ENCODE measurements around the gene LGR6. TPM values are rescaled to one million over a fixed set of nuclear protein-coding genes. Genes with fewer than 3 reads are reported as not detected.

LGR6 gene
- total RNA-seq, 1 donor from 2014 or later = 4.1 TPM

DNA sequence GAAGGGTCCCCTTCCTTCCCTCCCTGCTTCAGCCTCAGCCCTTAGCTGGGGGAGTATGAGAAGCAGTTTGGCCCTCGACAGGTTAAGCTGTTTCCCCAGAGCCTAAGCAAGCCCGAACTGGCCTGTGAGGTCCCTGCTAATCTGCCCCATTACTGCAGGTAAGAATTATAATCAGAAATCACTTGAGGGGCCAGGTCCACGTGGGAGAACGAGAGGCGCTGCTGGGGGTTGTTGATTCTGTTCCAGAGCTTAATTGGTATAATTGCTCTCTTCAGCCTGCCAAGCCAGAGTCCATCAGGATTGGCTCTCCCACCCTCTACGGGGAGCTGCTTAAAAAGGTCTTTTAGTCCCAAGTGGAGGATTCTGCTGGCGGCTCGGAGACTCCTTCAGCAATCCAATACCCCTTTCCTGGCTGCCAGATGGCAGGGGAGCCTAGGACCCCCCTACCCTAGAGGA, 77.3 kb downstream of the LGR6 start:
- ATAC-seq = no peak
- intact Hi-C loops (cut with DNase I) = no loop called here

DNA sequence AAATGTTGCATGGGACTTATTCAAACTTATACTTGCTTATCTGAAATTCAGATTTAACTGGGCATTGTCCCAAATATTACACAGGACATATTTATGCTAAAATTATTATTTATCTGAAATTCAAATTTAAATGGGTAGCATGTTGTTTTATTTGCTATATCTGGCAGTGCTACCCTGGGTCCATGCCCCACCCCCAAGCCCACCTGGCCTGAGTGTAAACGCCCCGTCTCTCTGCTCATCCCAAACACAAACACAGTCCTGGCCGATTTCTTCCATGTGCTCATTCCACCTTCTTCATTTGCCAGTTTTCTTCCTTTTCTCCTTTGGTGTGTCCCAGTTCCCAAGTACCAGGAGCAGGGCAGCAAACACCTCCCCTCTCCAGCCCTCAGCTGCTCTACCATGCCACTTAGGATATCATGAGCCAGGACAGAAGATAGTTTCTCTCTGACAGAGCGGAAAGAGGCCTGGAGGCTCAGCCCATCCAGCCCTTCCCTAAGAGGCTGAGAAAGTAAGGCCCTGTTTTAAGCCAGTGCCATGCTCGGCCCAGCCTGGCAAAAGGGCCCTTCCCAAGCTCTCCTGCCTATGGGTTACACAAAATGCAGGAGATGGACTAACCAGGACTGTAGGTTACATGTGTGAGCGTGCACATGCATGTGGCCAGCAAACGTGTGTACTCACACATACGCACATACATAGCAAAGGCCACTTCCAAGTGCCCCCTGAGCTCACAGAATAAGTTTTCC, 78.7 kb downstream of the LGR6 start:
- intact Hi-C loops (cut with DNase I) = no loop called here
- ATAC-seq = no peak

More for the DNA sequence above, 77.3 kb downstream of the LGR6 start:
- DNase-seq (ENCODE audit: missing footprints) = no peak

DNA sequence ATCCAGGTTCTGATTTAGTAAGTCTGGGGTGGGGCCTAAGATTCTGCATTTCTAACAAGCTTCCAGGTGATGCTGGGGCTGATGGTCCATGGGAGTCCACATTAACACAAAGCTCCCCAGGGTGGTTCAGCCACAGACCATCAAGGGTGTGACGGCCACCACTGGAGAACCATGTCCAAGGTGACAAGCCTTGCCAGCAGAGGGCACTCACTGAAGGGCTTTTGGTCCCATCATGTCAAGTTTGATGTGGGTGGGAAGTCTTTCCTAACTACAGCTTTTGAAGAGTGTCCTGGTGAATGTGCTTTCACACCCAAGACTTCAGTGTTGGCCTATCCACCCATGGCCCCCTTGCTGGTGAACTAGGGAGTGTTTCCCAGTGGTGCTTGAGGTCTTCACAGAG, 81.0 kb downstream of the LGR6 start:
- ATAC-seq (no peak), DNase-seq (ENCODE audit: missing footprints) (no peak)
- intact Hi-C loops (cut with DNase I) = loop anchor here (1.0 kb wide), 1 partner anchor 41 kb away; no protein-coding TSS in a partner anchor

More for the DNA sequence above, 78.7 kb downstream of the LGR6 start:
- DNase-seq (ENCODE audit: missing footprints) = no peak

DNA sequence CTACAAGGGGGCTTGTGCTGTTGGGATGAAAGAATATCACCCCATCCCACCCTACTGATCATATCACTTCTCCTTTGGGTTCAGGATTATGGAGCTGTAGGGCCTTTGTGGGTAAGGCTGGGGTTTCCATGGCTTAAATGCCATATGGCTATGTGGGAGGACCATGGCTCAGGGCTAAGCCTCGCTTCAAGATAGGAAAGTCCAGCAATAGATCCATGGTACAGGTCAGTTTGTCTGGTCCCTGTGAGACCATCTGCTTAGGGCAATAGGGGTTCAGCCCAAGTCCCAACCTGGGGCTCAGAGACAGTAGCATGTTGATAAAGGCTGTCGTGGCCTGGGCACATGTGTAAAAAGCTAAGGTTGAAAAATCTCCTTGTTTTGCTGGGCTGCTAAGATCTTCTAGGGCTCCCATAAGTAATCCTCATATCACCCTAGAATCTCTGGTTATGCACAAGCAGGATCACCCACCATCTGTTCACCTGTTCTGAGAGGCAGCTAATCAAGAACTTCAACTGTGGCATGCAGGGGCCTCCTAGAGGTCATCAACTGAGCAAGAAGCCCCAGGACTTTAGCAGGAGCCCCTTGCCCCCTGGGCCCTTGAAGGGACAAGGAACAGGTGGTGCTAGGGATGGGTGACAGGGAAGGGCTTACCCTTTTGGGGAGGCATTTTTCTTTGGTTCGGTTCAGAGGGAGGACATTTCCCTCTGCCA, 81.6 kb downstream of the LGR6 start:
- DNase-seq (ENCODE audit: missing footprints) = no peak
- no peak for ATAC-seq
- intact Hi-C loops (cut with DNase I) = no loop called here

DNA sequence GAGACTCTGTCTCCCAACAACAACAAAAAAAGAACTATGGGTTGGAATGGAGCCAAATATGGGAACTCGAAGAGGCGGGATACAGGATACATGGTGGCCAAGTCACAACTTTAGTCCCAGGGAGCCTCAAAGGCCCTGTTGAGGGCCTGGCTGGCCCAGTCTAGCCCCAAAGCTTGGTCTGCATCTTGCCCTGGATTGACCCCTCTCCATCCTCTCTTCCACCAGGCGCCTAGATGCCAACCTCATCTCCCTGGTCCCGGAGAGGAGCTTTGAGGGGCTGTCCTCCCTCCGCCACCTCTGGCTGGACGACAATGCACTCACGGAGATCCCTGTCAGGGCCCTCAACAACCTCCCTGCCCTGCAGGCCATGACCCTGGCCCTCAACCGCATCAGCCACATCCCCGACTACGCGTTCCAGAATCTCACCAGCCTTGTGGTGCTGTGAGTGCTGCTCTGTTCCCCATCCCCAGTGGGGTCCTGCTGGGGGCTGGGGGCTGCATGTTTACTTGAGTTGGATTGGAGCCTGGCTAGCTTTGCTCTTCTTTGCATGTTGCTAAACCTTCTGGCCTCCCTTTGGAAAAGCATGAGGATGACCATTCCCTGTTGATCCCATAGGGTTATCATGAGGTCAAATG, 82.6 kb downstream of the LGR6 start:
- intact Hi-C loops (cut with DNase I) = no loop called here
- no peak for DNase-seq (ENCODE audit: missing footprints)
- ATAC-seq = no peak

DNA sequence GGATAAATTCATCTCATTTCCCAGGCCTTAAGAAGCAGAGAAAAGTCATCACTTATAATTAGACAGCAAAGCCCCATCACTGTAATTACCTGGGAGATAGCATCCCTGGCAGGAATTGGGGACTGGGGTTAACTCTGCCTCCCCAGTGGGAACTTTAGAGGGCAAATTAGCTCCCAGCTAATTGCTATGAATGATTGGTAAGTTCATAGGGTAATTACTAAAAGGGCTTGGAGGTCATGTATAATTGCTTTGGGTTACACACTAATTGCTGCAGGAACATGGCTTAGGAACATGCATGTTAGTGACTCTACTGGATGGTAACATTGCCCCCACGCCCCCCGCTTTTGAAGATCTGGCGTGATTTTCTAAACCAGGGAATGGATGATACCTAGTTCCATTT, 83.3 kb downstream of the LGR6 start:
- intact Hi-C loops (cut with DNase I) = no loop called here
- DNase-seq (ENCODE audit: missing footprints) (no peak), ATAC-seq (no peak)

DNA sequence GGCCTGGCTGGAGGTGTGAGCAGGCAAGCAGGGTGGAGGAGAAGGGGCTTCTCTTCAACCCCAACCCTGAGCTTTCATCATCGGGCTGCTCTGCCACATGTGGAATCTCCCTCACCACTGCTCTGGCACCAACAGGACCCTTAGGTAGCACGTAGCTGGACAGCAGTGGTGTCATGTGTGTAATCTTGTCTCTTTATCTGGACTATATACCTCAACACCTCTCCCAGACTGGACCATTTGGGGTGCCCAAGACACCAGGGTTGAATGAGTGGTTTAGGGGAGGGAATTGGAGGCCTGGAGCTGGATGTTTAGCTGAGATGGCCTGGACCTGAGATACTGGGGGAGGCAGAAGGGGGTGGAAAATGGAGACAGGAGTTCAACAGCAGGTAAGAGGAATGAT, 85.2 kb downstream of the LGR6 start:
- no peak for ATAC-seq
- intact Hi-C loops (cut with DNase I) = no loop called here
- no peak for DNase-seq (ENCODE audit: missing footprints)

DNA sequence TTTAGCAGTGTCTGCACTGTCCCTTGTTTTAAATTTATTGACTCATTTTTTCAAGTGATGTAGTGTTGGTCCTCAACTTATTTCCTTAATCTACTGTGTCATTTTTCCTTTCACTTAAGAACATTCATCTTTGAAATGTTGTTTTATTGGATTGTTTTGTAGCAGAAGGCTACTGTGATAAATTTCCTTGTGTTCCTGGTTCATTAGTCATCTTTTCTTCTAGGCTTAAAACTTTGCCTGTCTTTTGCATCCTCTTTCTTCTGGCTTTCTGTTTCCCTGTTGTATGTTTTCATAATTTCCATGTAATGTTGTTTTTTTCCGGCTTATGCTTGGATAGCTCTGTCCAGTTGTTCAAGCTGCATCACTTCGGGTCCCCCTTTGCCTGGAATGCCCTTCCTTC, 86.2 kb downstream of the LGR6 start:
- ATAC-seq (no peak), DNase-seq (ENCODE audit: missing footprints) (no peak)
- intact Hi-C loops (cut with DNase I) = no loop called here

DNA sequence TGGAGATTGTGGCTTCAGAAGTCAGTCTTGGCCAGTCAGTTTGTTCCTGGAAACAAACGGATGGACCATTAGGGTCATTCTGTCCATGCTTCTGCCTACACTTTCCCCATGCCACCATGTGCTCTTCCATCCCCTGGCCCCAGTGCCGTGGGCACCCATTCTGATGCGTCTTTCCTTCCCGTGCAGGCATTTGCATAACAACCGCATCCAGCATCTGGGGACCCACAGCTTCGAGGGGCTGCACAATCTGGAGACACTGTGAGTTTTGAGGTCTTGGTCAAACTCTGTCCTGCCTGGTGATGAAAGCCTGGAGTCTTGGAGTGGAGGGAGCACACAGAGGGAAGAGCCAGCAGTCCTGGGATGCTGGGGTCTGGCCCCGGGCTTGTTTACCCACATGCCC, 87.0 kb downstream of the LGR6 start:
- intact Hi-C loops (cut with DNase I) = no loop called here
- ATAC-seq (no peak), DNase-seq (ENCODE audit: missing footprints) (no peak)

DNA sequence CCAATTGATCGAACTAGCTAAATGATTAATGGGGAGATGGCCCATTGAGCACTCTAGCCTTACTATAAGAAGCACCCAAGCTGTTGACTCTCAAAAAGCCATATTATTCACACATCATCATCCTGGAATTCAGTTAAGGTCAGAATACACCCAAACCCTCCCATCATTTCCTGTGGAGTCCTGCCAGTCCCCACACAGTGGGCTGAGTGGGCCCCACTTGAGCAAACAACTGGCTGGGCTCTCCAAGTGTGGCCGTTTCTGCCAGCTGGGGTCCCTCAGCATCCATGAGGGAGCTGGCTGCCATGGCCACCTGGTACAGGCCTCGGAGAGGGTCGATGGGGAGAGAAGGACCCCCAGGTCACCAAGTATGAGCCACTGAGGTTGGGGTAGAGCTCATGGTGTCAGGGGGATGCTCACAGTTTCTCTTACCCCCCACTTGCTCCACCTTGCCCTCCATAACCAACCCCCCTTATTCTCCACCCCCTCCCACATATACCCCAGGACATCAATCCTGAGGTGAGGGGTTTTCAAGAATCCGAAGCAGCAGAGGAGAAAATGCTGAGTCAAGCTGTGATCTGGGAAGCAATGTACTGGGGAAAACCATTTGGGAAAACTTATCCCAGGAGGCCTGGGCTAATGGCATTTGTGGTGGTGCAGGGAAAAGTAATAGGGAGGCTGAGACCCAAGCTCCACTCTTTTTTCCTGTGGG, 87.9 kb downstream of the LGR6 start:
- ATAC-seq (no peak), DNase-seq (ENCODE audit: missing footprints) (no peak)
- intact Hi-C loops (cut with DNase I) = no loop called here

DNA sequence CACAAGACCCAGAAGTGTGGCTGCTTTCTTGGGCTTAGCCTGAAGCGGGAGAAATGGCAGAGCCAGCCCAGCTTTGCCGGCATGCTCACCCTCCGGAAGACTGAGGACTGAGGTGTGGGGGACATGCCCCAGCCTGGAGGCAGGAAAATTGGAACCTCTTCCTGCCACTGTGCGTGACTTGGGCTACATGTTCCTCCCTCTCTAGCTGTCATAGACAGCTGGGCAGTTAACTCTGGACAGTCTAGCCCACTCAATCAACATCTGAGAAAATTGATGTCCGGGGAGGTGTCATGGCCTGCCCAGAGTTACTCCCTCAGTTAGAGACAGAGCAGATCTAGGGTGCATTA, 88.4 kb downstream of the LGR6 start:
- intact Hi-C loops (cut with DNase I) = no loop called here
- DNase-seq (ENCODE audit: missing footprints) = no peak
- no peak for ATAC-seq

DNA sequence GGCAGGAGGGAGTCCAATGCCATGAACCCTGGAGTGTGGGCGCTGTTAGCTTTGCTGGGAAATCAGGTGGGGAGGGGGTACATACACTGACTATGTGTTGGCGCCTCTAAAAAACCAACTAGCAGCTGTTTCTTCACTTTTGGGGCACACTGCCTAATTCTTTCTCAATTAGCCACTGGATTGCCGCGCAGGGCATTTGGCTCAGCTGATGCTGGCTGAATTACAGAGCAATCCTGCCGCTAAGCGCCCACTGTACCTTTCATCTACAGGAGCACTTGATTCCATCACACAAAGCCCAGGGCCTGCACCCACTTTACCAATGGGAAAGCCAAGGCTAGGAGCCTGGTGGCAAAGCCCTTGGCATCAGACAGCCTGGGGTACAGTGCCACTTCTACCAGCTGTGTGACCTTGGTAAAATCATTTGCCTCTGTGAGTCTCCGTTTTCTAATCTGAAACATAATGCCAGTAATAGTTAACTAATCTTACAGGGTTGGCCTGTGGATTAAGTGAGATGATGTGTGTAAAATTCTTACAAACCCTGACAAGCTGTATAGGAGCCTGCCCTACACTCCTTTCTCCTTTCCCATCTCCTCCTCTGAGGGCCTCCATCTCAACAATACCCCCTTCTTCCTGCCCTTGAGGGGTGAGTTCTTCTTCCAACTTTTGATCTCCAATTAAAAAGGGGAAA, 89.1 kb downstream of the LGR6 start:
- intact Hi-C loops (cut with DNase I) = no loop called here
- no peak for DNase-seq (ENCODE audit: missing footprints)
- ATAC-seq = no peak

DNA sequence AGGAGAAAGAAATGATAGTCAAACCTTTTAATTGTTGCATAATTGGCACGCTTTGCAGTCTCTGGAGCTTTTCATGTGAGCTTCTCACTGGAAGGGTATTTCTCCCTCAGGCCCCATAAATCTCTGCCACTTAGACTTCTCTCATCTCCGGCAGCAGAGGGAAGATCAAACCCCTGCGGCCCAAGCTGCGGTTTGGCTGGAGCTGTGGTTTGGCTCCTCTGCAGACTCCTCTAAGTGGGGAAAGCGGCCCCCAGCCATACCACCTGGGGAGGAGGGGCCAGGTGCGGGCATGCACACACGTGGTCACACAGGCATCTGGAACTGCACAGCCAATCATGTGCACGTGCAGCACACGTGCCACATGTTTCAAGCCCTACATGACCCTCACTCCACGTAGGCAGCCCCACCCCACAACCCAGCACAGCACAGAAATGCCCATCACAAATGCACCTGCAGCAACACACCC, 89.8 kb downstream of the LGR6 start:
- no peak for DNase-seq (ENCODE audit: missing footprints)
- no peak for ATAC-seq
- intact Hi-C loops (cut with DNase I) = no loop called here

DNA sequence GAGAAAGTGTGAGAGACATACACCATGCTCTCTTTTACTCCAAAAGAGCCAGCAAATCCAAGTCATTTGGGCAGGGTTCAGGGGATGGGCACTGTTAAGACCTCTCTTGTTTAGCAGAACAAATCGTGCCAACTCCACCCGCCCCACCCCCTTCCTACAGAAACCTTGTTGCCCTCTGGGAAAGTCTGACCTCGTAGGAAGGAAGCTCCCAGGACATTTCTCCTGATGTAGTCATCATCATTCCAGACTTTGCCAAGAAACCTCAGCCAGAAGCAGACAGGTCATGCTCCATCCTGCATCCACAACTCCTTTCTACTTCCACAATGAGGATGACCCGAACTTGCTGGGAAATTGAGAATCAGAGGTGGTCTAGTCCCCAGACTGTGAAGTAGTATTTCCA, 90.4 kb downstream of the LGR6 start:
- ATAC-seq = no peak

DNA sequence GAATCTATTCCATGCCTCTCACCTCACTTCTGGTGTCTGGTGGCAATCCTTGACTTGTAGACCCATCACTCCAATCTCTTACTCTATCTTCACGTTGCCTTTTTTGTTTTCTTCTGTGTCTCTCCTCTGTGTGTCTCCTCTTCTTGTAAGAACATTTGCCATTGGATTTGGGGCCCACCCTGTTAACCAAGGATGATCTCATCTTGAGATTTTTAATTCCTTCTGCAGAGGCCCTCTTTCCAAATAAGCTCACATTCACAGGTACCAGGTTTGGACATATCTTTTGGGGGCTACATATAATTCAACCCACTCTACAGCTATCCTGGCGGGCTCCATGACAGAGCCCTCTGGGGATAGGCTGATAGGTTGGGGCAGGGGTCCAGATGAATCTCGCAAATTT, 92.3 kb downstream of the LGR6 start:
- no peak for ATAC-seq
- no peak for DNase-seq (ENCODE audit: missing footprints)
- intact Hi-C loops (cut with DNase I) = no loop called here

More for the DNA sequence above, 90.4 kb downstream of the LGR6 start:
- intact Hi-C loops (cut with DNase I) = no loop called here
- DNase-seq (ENCODE audit: missing footprints) = no peak

DNA sequence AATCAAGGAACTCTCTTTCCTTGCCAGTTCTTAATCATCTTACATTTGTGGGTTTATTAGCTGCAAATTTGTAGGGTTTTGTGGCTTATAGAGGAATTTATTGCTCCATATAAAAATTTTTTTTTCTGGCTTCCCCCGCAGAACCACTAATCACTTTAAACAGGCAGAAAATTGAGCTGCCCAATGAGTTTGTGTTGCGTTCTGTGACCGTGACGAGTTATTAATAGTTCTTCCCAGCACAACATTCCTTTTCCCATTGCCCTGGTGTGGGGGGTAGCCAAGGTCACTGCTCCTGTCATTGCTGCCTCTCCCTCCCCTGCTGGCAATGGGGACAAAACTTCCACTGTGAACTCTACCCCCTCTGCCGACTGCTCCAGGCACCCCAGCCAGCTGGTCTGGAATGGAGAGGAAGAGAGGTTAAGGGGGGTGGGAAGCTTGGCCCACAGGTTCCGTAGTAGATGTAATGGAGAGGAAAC, 93.1 kb downstream of the LGR6 start:
- DNase-seq (ENCODE audit: missing footprints) (no peak), ATAC-seq (peak; percentile 67)
- intact Hi-C loops (cut with DNase I) = no loop called here

DNA sequence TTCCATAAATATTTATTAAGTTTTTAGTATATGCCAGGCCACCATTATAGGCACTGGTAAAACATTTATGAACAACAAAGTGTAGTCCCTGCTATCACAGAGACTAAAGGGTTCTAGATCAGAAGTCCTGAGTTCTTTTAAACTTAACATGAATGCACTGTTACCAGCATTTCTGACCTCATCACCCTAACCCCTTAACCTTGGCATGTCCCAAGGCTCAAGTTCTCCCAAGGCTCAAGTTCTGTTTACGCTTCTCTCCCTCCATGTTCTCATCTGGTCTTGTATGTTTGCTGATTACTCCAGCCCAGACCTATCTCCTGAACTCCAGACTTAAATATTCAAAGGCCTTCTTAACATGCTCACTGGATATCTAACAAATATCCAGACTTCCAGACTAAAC, 93.6 kb downstream of the LGR6 start:
- DNase-seq (ENCODE audit: missing footprints) = no peak
- ATAC-seq = no peak
- intact Hi-C loops (cut with DNase I) = no loop called here

DNA sequence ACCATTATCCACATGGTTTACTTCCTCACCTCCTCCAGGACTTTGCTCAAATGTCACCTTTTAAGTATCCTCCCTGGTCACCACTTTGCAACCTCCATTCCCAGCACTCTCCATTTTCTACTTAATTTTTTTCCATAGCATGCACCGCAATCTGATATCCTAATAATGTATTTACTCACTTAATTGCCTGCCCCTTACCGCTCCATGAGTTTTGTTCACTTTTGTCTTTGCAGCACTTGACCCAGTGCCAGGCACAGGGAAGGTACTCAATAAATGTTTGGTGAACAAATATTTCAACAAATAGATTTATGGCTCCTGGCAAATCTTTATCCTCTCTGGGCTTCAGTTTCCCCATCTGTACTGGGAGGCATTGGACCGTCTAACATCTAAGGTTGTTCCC, 94.6 kb downstream of the LGR6 start:
- no peak for ATAC-seq
- DNase-seq (ENCODE audit: missing footprints) = no peak
- intact Hi-C loops (cut with DNase I) = no loop called here

DNA sequence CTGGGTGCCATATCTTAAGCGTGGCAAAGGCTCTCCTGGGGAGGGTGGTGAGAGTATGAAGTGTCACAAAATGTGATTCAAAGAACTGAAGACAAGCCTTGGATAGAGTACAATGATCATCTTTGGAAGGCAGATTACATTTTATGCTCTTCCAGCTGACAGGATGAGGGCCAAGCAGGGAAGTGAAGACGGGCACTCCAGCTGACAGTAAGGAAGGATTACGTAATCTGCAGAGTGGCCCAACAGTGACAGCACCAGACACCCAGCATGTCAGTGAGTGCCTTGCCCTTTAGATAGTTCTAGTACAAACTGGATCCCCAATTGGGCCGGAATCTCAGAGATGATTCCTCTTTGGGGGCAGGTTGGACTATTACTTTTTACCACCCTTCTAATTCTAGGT, 95.4 kb downstream of the LGR6 start:
- ATAC-seq = no peak
- no peak for DNase-seq (ENCODE audit: missing footprints)
- intact Hi-C loops (cut with DNase I) = no loop called here
